ENCODE results near the gene CTNNA3.

DNA sequence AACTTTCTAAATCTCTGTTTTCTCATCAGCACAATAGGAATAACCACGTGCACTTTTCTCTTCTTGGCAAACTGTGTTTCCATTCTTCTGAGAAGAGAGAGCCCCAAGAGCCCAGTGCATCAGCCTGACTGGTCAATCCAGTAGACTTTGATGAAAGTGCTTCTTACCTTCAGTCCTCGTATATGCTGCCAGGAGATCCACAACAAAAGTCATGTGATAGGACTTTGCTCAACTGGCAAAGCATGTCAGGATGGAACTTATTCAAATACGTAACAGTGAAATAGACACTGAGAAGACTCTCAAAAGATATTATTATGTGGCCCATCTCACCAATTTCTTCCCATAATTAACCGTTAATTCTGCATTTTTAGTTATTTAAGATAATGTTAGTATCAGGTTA lies 1801.6 kb downstream of the CTNNA3 start:
- TF ChIP-seq CTCF (IDR thresholded peaks at IDR 0.05) (no peak), POLR2A (IDR thresholded peaks at IDR 0.05) (no peak), POLR2AphosphoS5 (IDR thresholded peaks at IDR 0.05) (no peak), EP300 (IDR thresholded peaks at IDR 0.05; ENCODE audit: low read depth) (no peak)
